Liver (tissue), 3 donors: Measurements from ENCODE around the gene CREB3L2.

Experiments used
- ATF3 ChIP-seq: IDR thresholded peaks from 2 replicates; pipeline ENCODE4 v1.6.1; 2016; ENCODE audit warnings: antibody characterized with exemption
- CTCF ChIP-seq: fragments of 150-350 bp; IDR thresholded peaks from 2 replicates; pipeline ENCODE4 v1.5.1; 2017; ENCODE audit warnings: improper control_type of control experiment, low read depth, low read length; ENCODE audit not compliant: missing input control
- EGR1 ChIP-seq, 2 donors: IDR thresholded peaks; 2 replicates each; pipeline ENCODE4 v1.6.1; 2016 to 2018; ENCODE audit warnings: antibody characterized with exemption in 2 of 2, low read depth in 2 of 2
- GABPA ChIP-seq, 2 donors: IDR thresholded peaks in 1 of 2; conservative IDR thresholded peaks in 1 of 2; 2 replicates each; pipeline ENCODE4 v1.6.1; 2016; ENCODE audit warnings: antibody characterized with exemption in 2 of 2, mild to moderate bottlenecking in 1 of 2, moderate library complexity in 1 of 2
- JUND ChIP-seq, 2 donors: IDR thresholded peaks; 2 replicates each; pipeline ENCODE4 v1.6.1; 2016; ENCODE audit warnings: antibody characterized with exemption in 2 of 2
- REST ChIP-seq: IDR thresholded peaks from 2 replicates; pipeline ENCODE4 v1.6.1; 2016; ENCODE audit warnings: antibody characterized with exemption, mild to moderate bottlenecking
- YY1 ChIP-seq: IDR thresholded peaks from 2 replicates; pipeline ENCODE4 v1.6.1; 2016; ENCODE audit warnings: antibody characterized with exemption, mild to moderate bottlenecking
- ZBTB33 ChIP-seq: IDR thresholded peaks from 2 replicates; pipeline ENCODE4 v1.6.1; 2016; ENCODE audit warnings: antibody characterized with exemption
- donor health status: healthy.
- donor health status: healthy.

GRCh38 chr7:138033241-138033640, 31.4 kb upstream of the CREB3L2 start:
- TF ChIP-seq ATF3 (no peak), CTCF (no peak), EGR1 (IDR thresholded peaks at IDR 0.05; ENCODE audit: low read depth in 2 of 2) (no peak), REST (no peak), GABPA (IDR thresholded peaks at IDR 0.05 in 1 of 2, conservative IDR thresholded peaks at IDR 0.05 in 1 of 2) (no peak), ZBTB33 (no peak), JUND (IDR thresholded peaks at IDR 0.05) (no peak), YY1 (no peak)
